HG02763 (cell line): Measurements from ENCODE around the gene PTPDC1.
"Not testable (repeated sequence)": the region's sequence is repeated elsewhere in the genome, so short reads cannot be mapped to it uniquely, and the experiment has no call there.

ENCODE experiments used
- ATAC-seq: cut with Tn5 transposase; IDR thresholded peaks from one replicate; pipeline ENCODE4 v1.9.1; 2021; ENCODE audit warnings: mild to moderate bottlenecking, moderate library complexity; ENCODE audit not compliant: unreplicated experiment

Gene PTPDC1

GRCh38 chr9:94094219-94095145 is 10.2 kb downstream of the PTPDC1 start:
- ATAC-seq = not testable (repeated sequence)

GRCh38 chr9:94096819-94097577 is 12.7 kb downstream of the PTPDC1 start:
- ATAC-seq = no peak

GRCh38 chr9:94097788-94098414 is 13.6 kb downstream of the PTPDC1 start:
- ATAC-seq = no peak

- ATAC-seq = no peak
Observed at GRCh38 chr9:94100152-94100879, 16.1 kb downstream of the PTPDC1 start.

DNA sequence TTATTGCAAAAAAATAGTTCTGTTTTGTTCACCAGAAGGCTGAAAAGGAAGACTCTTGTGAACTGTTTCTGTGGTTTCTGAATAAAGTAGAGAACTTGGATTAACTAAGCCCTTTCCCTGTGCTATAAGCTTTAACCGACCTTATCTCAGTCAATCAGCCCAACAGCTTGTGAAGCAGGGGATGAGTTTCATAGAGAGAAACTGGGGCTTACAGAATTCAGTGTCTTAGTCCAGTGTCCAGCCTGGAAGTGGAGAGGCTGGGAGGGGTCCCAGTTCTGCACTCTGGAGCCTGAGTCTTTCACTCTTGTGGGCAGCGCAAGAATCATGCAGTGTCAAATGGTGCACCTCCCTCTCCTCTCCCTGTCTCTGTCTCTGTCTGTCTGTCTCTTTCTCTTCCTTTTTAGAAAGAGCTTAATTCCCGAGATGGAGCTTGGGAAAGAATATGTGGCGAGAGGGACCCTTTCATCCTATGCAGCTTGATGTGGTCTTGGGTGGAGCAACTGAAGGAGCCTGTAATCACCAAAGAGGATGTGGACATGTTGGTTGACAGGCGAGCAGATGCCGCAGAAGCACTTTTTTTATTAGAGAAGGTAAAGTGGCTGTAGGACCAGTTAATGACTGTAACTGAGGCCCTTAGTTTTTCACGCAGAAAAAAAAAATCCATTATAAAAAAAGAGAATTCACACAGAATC is 17.0 kb downstream of the PTPDC1 start:
- no peak for ATAC-seq

- no peak for ATAC-seq
Observed at GRCh38 chr9:94108584-94108983, 24.3 kb downstream of the PTPDC1 start.

DNA sequence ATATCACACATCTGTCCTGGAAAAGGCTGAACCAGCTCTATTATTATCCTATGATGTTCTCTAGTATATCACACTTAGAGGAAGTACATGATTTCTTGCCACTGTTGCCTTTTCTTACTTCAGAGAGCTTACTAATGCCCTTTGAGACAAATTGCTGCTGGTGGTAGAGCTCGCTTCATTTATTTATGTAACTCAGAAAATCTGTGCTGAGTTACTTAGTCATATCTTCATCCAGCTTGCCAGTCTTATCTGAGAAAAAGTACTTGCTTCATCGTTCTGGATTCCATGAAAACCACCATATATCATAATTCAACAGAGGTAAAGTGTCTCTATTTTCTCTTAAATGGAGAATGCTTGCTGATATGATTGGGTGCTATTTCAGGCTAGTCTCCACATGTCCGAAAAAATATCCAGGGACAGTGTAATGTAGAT is 26.6 kb downstream of the PTPDC1 start:
- no peak for ATAC-seq

DNA sequence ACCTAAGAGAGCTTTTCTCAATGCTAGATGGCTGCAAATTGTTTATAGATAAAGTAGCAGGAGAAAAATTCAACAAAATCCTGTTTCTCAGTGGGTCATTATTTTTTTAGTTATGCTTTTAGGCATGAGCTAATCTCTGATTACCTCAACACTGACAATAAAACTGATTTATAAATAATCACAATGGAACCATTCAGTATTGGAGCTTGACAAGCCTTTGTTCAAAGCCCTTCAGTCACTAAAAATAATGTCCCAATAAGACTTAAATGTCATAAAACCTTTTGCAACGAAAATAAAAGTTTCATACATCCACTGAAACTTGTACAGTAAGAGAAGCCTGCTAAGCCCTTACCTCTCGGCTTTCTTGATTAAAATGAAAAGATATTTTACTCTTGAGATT is 27.2 kb downstream of the PTPDC1 start:
- no peak for ATAC-seq

DNA sequence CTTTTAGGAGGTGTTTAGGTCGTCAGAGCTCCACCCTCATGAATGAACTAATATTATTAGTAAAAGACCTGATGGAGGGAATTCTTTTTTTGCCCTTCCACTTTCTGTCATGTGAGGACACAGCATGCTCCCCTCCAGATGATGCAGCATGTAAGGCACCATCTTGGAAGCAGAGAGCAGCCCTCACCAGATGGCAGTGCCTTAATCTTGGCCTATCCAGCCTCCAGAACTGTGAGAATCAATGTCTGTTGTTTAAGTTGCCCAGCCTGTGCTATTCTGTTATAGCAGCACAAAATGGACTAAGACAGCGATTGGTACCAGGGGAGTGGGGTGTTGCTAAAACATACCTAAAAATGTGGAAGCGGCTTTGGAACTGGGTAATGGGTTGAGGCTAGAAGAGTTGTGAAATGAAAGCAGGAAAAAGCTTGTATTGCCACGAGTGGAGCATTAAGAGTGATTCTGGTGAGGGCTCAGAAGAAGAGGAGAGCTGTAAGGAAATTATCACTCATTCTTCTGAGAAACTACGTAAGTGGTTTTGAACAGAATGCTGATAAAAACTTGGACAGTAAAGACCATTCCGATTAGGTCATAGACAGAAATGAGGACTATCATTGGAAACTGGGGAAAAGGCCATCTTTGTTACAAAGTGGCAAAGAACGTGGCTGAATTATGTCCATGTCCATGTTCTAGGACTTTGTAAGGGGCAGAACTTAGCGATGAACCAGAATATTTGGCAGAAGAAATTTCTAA is 28.6 kb downstream of the PTPDC1 start:
- ATAC-seq = no peak

- ATAC-seq = not testable (repeated sequence)
Observed at GRCh38 chr9:94120088-94120487, 35.8 kb downstream of the PTPDC1 start.

DNA sequence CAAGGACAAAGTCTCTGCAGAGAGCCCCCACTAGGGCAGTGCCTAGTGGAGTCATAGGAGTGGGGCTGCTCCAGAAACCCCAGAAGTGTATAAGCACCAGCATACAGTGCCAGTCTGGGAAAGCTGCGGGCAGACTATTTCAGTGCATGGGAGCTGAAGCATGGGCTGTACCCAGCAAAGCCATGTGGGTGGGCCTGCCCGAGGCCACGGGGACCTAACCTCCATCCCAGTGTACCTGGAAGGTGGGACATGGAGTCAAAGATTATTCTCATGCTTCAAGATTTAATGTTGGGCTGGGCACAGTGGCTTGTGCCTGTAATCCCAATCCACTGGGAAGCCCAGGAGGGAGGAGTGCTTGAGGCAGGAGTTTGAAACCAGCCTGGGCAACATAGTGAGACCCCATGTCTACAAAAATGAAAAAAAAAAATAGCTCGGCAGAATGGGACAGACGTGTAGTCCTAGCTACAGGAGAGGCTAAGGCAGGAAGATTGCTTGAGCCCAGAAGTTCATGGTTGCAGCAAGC is 36.7 kb downstream of the PTPDC1 start:
- ATAC-seq = no peak

DNA sequence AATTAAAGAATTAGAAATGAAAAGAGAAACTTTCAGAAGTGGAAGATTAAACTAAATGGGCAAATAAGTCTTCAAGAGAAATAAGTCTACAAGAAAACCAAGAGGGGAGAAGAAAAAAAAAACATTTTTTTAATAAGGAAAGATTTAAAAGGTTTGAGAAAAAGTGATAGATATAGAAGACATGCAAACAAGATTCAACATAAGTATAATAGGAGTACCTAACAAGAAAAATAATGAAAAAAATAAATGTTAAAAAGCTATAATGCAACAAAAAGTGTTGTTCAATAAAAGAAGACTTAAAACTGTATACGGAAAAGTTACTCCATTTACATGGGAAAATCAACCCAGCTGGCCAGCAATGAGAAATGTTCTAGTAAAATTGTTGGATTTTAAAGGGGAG is 42.6 kb downstream of the PTPDC1 start:
- ATAC-seq = no peak

- ATAC-seq = no peak
Observed at GRCh38 chr9:94127806-94128205, 43.5 kb downstream of the PTPDC1 start.

GRCh38 chr9:94128580-94128979 is 44.3 kb downstream of the PTPDC1 start:
- no peak for ATAC-seq

- no peak for ATAC-seq
Observed at GRCh38 chr9:94134629-94135028, 50.4 kb downstream of the PTPDC1 start.

DNA sequence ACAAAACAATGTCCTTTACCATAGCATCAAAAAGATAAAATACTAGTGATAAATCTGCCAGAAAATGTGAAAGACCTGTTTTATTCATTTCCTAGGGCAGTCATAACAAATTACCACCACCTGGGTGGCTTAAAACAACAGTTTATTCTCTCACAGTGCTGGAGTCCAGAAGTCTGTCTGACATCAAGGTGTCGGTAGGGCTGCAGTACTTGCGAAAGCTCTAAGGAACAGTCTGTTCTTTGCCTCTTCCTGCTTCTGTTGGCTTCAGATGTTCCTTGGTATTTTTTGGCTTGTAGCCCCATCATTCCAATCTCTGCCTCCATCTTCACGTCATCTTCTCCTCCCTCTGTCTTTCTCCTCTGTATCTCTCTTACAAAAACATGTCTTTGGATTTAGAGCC is 51.0 kb downstream of the PTPDC1 start:
- ATAC-seq = no peak

- ATAC-seq = no peak
Observed at GRCh38 chr9:94139672-94140417, 55.6 kb downstream of the PTPDC1 start.

GRCh38 chr9:94140418-94140780 is 56.1 kb downstream of the PTPDC1 start:
- ATAC-seq = no peak
